ENCODE measurements around the gene AHNAK2.

Gene AHNAK2

DNA sequence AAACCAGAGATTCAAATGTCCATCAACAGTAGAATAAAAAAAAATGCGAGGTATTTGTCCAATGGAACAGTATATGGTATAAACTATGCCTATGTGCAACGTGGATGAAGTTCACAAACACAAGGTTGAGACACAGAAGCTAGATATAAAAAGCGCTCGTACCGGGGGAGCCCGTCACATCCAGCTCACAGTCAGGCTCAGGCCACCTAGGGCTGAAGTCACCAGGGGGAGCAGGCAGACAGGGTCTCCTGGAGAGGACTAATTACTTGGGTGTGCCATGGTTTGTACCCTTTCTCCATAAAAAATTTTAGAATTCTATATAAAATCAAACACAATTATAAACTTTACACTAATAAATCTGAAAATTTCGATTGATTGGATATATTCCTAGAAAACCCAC lies 13.6 kb downstream of the AHNAK2 start:
- TF ChIP-seq, protein P1, sequence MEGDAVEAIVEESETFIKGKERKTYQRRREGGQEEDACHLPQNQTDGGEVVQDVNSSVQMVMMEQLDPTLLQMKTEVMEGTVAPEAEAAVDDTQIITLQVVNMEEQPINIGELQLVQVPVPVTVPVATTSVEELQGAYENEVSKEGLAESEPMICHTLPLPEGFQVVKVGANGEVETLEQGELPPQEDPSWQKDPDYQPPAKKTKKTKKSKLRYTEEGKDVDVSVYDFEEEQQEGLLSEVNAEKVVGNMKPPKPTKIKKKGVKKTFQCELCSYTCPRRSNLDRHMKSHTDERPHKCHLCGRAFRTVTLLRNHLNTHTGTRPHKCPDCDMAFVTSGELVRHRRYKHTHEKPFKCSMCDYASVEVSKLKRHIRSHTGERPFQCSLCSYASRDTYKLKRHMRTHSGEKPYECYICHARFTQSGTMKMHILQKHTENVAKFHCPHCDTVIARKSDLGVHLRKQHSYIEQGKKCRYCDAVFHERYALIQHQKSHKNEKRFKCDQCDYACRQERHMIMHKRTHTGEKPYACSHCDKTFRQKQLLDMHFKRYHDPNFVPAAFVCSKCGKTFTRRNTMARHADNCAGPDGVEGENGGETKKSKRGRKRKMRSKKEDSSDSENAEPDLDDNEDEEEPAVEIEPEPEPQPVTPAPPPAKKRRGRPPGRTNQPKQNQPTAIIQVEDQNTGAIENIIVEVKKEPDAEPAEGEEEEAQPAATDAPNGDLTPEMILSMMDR (IDR thresholded peaks at IDR 0.05; ENCODE audit: low read depth, low read length), result no peak
- H3K4me3 ChIP-seq (ENCODE audit: low read depth, low read length), result no peak overlapping the region

DNA sequence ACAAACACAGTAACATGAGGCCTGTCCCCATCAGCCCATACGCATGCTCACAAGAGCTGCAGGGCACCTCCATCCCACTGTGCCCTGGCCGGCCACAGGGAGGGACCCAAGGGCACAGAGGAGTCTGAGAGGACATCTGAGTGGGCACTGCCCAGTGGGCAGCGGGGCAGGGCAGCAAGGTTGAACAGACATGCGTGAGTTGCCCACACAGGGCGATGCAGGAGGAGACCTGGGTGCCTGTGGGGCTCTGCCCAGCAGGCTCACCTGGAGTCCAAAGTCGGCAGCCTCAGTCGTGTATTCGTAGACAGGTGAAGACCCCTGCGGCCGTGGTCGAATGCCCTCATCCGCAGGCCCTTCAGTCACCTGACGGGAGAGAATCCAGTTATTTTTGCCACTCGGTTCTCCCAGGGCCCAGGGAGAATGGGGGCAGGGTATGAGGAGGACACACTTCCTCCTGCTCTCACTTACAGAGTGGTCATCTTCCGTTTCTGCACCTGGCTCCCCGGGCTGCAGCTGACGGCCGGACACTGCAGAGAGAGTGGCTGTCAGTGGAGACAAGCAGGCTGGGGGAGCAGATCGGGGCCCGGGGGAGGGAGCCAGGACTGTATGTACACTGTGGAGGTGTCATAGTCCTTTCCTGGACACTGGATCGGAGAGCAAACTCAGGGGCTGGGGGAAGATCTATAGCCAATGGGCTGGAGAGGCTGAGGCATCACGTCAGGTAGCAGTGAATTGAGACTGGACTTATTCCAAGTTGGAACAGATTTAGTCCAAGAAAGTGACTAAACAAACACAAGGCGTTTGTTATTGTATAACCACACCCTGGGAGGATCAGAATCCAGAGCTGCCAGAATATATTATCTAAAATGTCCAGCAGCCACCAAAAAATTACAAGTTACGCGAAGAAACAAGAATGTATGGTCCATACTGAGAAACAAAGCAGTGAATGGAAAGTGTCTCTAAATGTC lies 20.7 kb downstream of the AHNAK2 start:
- no peak overlapping the region for H3K4me3 ChIP-seq (ENCODE audit: low read depth, low read length)
- TF ChIP-seq, protein P1 (IDR thresholded peaks at IDR 0.05; ENCODE audit: low read depth, low read length), result no peak

DNA sequence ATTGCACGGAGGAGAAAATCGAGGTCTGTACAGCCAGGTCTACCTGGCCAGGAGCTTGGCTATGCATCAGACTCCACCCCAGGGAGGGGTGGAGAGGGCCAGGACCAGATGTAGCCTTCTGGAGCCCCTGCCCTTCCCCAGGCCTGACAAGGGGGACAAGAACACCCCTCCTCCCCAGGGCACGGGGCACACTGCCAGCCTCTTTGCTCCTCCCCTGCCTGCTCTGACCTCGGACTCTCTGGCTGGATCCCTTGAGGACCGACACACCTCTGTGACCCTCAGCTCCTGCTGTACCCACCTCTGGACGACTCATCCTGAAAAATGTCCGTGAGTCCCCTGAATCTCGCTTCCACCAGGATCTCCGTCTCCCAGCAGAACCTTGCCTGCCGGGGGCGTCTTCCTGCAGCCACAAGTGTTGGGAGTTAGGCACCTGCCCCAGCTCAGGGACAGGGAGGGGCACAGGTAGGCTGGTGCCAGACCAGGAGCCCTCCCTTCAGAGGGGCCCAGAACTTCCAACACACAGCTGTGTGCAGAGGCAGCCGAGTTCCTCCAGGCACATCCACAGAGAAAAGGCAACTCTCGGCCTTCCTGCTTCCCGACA lies 21.8 kb downstream of the AHNAK2 start:
- H3K4me3 ChIP-seq (ENCODE audit: low read depth, low read length), result no peak overlapping the region
- TF ChIP-seq, protein P1 (IDR thresholded peaks at IDR 0.05; ENCODE audit: low read depth, low read length), result no peak

DNA sequence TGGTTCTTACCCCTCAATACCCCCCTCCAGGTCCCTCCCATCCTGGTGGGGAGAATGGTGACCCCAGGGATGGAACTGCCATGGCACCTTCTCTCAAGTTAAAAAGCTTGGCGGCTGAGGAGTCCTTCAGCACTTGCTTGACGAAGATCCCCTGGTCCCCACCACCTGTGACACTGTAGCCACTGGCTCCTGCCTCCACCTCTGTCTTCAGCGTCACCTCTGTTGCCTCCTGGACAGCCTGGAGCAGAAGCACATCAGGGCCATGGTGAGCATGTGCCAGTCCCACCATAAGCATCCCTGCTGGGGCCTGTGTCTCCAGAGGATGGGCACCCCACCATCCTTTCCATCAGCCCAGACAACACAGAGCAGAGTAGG lies 22.8 kb downstream of the AHNAK2 start:
- TF ChIP-seq, protein P1 (IDR thresholded peaks at IDR 0.05; ENCODE audit: low read depth, low read length), result no peak

DNA sequence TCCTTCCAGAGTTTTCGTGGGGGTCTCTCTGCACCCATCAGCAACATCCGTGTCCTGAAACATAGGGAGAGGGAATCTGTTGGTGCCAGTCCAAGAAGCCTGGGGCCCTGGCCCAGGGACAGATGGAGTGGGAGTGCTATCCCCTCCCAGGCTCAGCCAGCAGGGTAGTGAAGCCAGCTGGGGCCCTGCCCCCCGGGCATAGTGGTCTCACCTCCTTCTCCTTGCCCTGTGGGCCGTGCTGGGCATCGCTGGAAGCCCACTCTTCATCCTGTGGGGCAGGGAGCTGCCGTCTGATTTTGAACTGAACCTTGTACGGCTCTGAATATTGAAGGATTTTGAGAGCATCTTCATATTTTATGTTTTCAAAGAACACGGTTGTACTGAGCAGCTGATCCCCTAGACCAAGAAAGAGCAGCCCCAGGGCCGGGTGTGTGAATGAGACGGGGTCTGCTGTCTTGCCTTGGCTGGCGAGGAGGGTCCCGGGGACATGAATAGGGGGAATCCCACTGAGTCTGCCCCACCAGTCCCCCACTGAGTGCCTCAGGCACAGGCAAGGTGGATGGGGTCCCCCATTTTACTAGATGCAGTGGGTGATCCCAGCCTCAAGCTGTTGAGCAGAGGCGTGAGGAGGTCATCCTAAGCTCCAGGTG lies 23.3 kb downstream of the AHNAK2 start:
- H3K4me3 ChIP-seq (ENCODE audit: low read depth, low read length), result no peak overlapping the region
- TF ChIP-seq, protein P1 (IDR thresholded peaks at IDR 0.05; ENCODE audit: low read depth, low read length), result no peak

More for the DNA sequence above, 22.8 kb downstream of the AHNAK2 start:
- no peak overlapping the region for H3K4me3 ChIP-seq (ENCODE audit: low read depth, low read length)

DNA sequence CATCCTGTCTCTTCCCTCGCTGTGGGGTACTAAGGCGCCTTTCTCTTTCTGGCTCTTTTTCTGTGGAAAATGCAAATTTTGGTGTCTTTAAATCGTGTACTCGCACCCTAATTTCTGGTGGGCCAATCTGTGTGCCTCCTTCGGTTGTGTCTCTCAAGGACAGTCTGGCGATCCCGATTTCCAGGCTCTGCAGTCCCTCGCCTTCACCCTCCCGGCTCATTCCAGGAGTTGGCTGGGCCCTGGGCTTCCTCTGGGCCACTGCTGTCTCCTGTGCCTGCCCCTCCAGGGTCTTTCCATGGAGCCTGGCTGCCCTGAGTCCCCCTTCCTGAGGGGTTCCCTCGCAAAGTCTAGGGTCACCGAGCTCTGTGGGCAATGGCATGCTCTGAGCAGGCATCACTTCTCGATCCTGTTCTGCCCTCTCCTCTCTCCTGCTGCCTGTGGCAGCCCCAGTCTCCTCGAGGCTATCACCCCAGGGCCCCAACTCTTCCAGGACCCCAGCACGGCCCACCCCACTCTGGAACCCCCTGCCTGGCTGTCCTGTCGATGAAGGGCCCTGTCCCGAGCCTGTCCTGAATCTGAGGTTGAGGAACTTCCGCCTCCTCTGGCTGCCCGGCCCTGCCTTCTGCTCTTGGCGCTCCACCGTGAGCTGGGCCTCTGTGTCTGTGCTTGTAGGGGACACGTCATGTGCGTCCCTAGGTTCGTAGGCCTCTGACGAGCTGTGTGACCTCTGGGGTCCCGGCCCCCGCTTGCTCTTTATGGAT lies 24.1 kb downstream of the AHNAK2 start:
- TF ChIP-seq, protein P1 (IDR thresholded peaks at IDR 0.05; ENCODE audit: low read depth, low read length), result no peak
- H3K4me3 ChIP-seq (ENCODE audit: low read depth, low read length), result no peak overlapping the region
